H9 (cell line): ENCODE results near the gene PRX. TPM values are rescaled to one million over a fixed set of nuclear protein-coding genes. Genes with fewer than 3 reads are reported as not detected.

Source experiments
- DNase-seq: peaks from one replicate; pipeline ENCODE4 v3.0.0-alpha.2; 2017
- H2AFZ ChIP-seq: one replicate; pipeline ENCODE4 v1.6.1; 2013; ENCODE audit warnings: mild to moderate bottlenecking, low read length, control low read depth, moderate library complexity
- H2AK5ac ChIP-seq: 2 replicates; pipeline ENCODE4 v1.6.1; 2013; ENCODE audit warnings: low read length, control low read depth, mixed read lengths; ENCODE audit not compliant: insufficient read length
- H2BK120ac ChIP-seq: one replicate; pipeline ENCODE4 v1.6.1; 2013; ENCODE audit warnings: low read depth, mild to moderate bottlenecking, low read length, control low read depth, inconsistent platforms; ENCODE audit not compliant: poor library complexity, severe bottlenecking
- H2BK12ac ChIP-seq: 2 replicates; pipeline ENCODE4 v1.6.1; 2013; ENCODE audit warnings: low read length, control low read depth, mixed read lengths, low read depth; ENCODE audit not compliant: insufficient read length
- H2BK15ac ChIP-seq: 2 replicates; pipeline ENCODE4 v1.6.1; 2013; ENCODE audit warnings: low read depth, low read length, control low read depth
- H2BK20ac ChIP-seq: one replicate; pipeline ENCODE4 v1.6.1; 2013; ENCODE audit warnings: low read depth, mild to moderate bottlenecking, low read length, control low read depth, inconsistent platforms; ENCODE audit not compliant: poor library complexity, severe bottlenecking
- H2BK5ac ChIP-seq: 2 replicates; pipeline ENCODE4 v1.6.1; 2013; ENCODE audit warnings: low read length, control low read depth, mixed read lengths; ENCODE audit not compliant: insufficient read length
- H3K14ac ChIP-seq: 2 replicates; pipeline ENCODE4 v1.6.1; 2013; ENCODE audit warnings: low read length, control low read depth; ENCODE audit not compliant: insufficient read depth
- H3K18ac ChIP-seq: 2 replicates; pipeline ENCODE4 v1.6.1; 2013; ENCODE audit warnings: low read depth, mild to moderate bottlenecking, mixed read lengths, low read length, control low read depth; ENCODE audit not compliant: insufficient read length
- H3K23ac ChIP-seq: 2 replicates; pipeline ENCODE4 v1.6.1; 2013; ENCODE audit warnings: low read length, control low read depth, mixed read lengths, low read depth; ENCODE audit not compliant: insufficient read length
- H3K23me2 ChIP-seq: 2 replicates; pipeline ENCODE4 v1.6.1; 2013; ENCODE audit warnings: low read depth, mild to moderate bottlenecking, mixed read lengths, low read length, control low read depth; ENCODE audit not compliant: insufficient read length, poor library complexity, severe bottlenecking
- H3K27ac ChIP-seq: 2 replicates; pipeline ENCODE4 v1.5.1; 2013; ENCODE audit warnings: low read length, control low read depth, mixed read lengths, low read depth; ENCODE audit not compliant: insufficient read length
- H3K27me3 ChIP-seq: 2 replicates; pipeline ENCODE4 v1.6.1; 2013; ENCODE audit warnings: low read length, control low read depth, inconsistent platforms; ENCODE audit not compliant: insufficient read depth
- H3K4ac ChIP-seq: 2 replicates; pipeline ENCODE4 v1.6.1; 2013; ENCODE audit warnings: low read depth, mild to moderate bottlenecking, control low read depth, inconsistent platforms, low read length, moderate library complexity
- H3K4me1 ChIP-seq: 2 replicates; pipeline ENCODE4 v1.6.1; 2013; ENCODE audit warnings: low read length, control low read depth, inconsistent platforms; ENCODE audit not compliant: insufficient read depth
- H3K4me2 ChIP-seq: 2 replicates; pipeline ENCODE4 v1.6.1; 2013; ENCODE audit warnings: low read length, control low read depth, mixed read lengths; ENCODE audit not compliant: insufficient read length, insufficient read depth
- H3K56ac ChIP-seq: 2 replicates; pipeline ENCODE4 v1.6.1; 2013; ENCODE audit warnings: low read depth, mild to moderate bottlenecking, mixed read lengths, low read length, control low read depth; ENCODE audit not compliant: insufficient read length
- H3K79me1 ChIP-seq: 2 replicates; pipeline ENCODE4 v1.6.1; 2013; ENCODE audit warnings: low read depth, mild to moderate bottlenecking, moderate library complexity, low read length, control low read depth, inconsistent platforms; ENCODE audit not compliant: insufficient read depth, poor library complexity, severe bottlenecking
- H3K79me2 ChIP-seq: 2 replicates; pipeline ENCODE4 v1.6.1; 2013; ENCODE audit warnings: low read length, control low read depth, inconsistent platforms; ENCODE audit not compliant: insufficient read depth
- H3K9ac ChIP-seq: 2 replicates; pipeline ENCODE4 v1.6.1; 2013; ENCODE audit warnings: low read length, control low read depth, mixed read lengths; ENCODE audit not compliant: insufficient read length; ENCODE audit errors: extremely low read depth
- H3K9me3 ChIP-seq: one replicate; pipeline ENCODE4 v1.6.1; 2013; ENCODE audit warnings: low read depth, low read length, inconsistent platforms; ENCODE audit not compliant: control insufficient read depth
- H3T11ph ChIP-seq: one replicate; pipeline ENCODE4 v1.6.1; 2013; ENCODE audit warnings: mild to moderate bottlenecking, low read length, control low read depth, inconsistent platforms
- H4K20me1 ChIP-seq: one replicate; pipeline ENCODE4 v1.6.1; 2013; ENCODE audit not compliant: control insufficient read depth, insufficient read length, insufficient read depth
- H4K5ac ChIP-seq: 2 replicates; pipeline ENCODE4 v1.6.1; 2013; ENCODE audit warnings: low read depth, mild to moderate bottlenecking, mixed read lengths, low read length, control low read depth; ENCODE audit not compliant: insufficient read length
- H4K8ac ChIP-seq: replicated peaks from 2 replicates; pipeline ENCODE4 v1.6.1; 2013; ENCODE audit warnings: low read length, control low read depth, mixed read lengths, low read depth; ENCODE audit not compliant: insufficient read length
- H4K91ac ChIP-seq: 2 replicates; pipeline ENCODE4 v1.6.1; 2013; ENCODE audit warnings: low read depth, mild to moderate bottlenecking, moderate library complexity, mixed read lengths, low read length, control low read depth; ENCODE audit not compliant: insufficient read length
- H3K27ac Mint-ChIP-seq, 3 experiments: 2 replicates in 2 of 3; 3 replicates in 1 of 3; pipeline ENCODE4 v1.8.0; 2020 to 2021; ENCODE audit warnings: mixed read lengths in 3 of 3, mild to moderate bottlenecking in 1 of 3, moderate library complexity in 1 of 3
- H3K27me3 Mint-ChIP-seq: 2 replicates; pipeline ENCODE4 v1.8.0; 2021; ENCODE audit warnings: low read depth, mild to moderate bottlenecking, moderate library complexity, mixed read lengths
- H3K36me3 Mint-ChIP-seq, 3 experiments: 2 replicates in 2 of 3; 3 replicates in 1 of 3; pipeline ENCODE4 v1.8.0; 2020 to 2021; ENCODE audit warnings: low read depth in 3 of 3, mixed read lengths in 3 of 3; ENCODE audit not compliant: insufficient read depth in 1 of 3
- H3K4me1 Mint-ChIP-seq, 2 experiments: 2 replicates each; pipeline ENCODE4 v1.8.0; 2020; ENCODE audit warnings: mixed read lengths in 2 of 2
- H3K4me3 Mint-ChIP-seq, 2 experiments: 2 replicates in 1 of 2; 3 replicates in 1 of 2; pipeline ENCODE4 v1.8.0; 2020 to 2021; ENCODE audit warnings: mild to moderate bottlenecking in 2 of 2, mixed read lengths in 2 of 2, moderate library complexity in 1 of 2
- H3K9me3 Mint-ChIP-seq, 2 experiments: 2 replicates in 1 of 2; 3 replicates in 1 of 2; pipeline ENCODE4 v1.8.0; 2020; ENCODE audit warnings: mild to moderate bottlenecking in 2 of 2, mixed read lengths in 2 of 2, moderate library complexity in 1 of 2
- CTCF ChIP-seq: fragments of 200-600 bp; sonication (generic); conservative IDR thresholded peaks from 3 replicates; pipeline ENCODE4 v1.8.0; 2021; ENCODE audit warnings: antibody characterized with exemption, mild to moderate bottlenecking
- WGBS: extraction: QIAGEN DNeasy Blood & Tissue Kit; methylation state at CpG from one replicate; pipeline ENCODE4 v1.1.7; 2013; ENCODE audit warnings: missing lambda C conversion rate, low lambda C conversion rate, mixed read lengths; ENCODE audit not compliant: insufficient read length; ENCODE audit errors: extremely low coverage; 5-methylcytosine and 5-hydroxymethylcytosine counted together
- total RNA-seq: library from RNA; stranded (reverse); gene quantifications from 2 replicates; pipeline ENCODE4 v1.2.1, GENCODE V29; 2021

Gene PRX
- total RNA-seq, 1 experiment from 2014 or later: 4.0 TPM

- no peak overlapping the region for H2AFZ ChIP-seq
- no peak overlapping the region for H4K5ac ChIP-seq
- no peaks in the 10 kb centered on the region for H3K9me3 ChIP-seq
- H2BK20ac ChIP-seq: no peak overlapping the region
- H2BK5ac ChIP-seq: no peak overlapping the region
- H3K14ac ChIP-seq: no peak overlapping the region
- WGBS: no CpG with 5 or more reads among the region's 3 CpGs
- DNase-seq: no peak
- H3K4me1 ChIP-seq: no peaks in the 10 kb centered on the region
- H3K9me3 Mint-ChIP-seq: no peaks in the 10 kb centered on the region
- no peaks in the 10 kb centered on the region for H3K36me3 Mint-ChIP-seq
- H4K20me1 ChIP-seq: no peaks in the 10 kb centered on the region
- no peaks in the 10 kb centered on the region for H3K23me2 ChIP-seq
- H3K9ac ChIP-seq: no peak overlapping the region
- H2BK120ac ChIP-seq: no peak overlapping the region
- no peak for TF ChIP-seq CTCF
- H4K8ac ChIP-seq: no peak overlapping the region
- H3K18ac ChIP-seq: no peak overlapping the region
- no peak overlapping the region for H3K56ac ChIP-seq
- no peaks in the 10 kb centered on the region for H3K79me1 ChIP-seq
- no peak overlapping the region for H3K27ac ChIP-seq
- no peak overlapping the region for H3K4me2 ChIP-seq
- H3K27me3 Mint-ChIP-seq: peaks cover 10% of the 10 kb centered on the region; the same call in 1 of the 2 replicates
- H3K23ac ChIP-seq: no peak overlapping the region
- peaks cover 11 to 16% of the 10 kb centered on the region in 2 experiments for H3K4me1 Mint-ChIP-seq
- no peak overlapping the region for H2BK15ac ChIP-seq
- no peak overlapping the region for H4K91ac ChIP-seq
- no peaks in the 10 kb centered on the region for H3K27me3 ChIP-seq
- no peak overlapping the region for H3K4me3 Mint-ChIP-seq
- no peak overlapping the region for H3T11ph ChIP-seq
- H3K27ac Mint-ChIP-seq: no peak overlapping the region
- no peak overlapping the region for H3K4ac ChIP-seq
- H2BK12ac ChIP-seq: no peak overlapping the region
- no peak overlapping the region for H2AK5ac ChIP-seq
- no peaks in the 10 kb centered on the region for H3K79me2 ChIP-seq
Measured at GRCh38 chr19:40388481-40388880, 24.7 kb downstream of the PRX start.
